Muscle layer of colon (tissue), 2 donors: ENCODE measurements around the gene RPIA.

ENCODE experiments used
- H3K27ac ChIP-seq: one replicate; pipeline ENCODE4 v1.7.0; 2013; ENCODE audit warnings: low read depth, mild to moderate bottlenecking, low read length, moderate library complexity
- H3K27me3 ChIP-seq, 2 donors: one replicate each; pipeline ENCODE4 v1.7.0; 2013; ENCODE audit warnings: low read length in 2 of 2, mild to moderate bottlenecking in 2 of 2; ENCODE audit not compliant: insufficient read depth in 2 of 2, control insufficient read depth in 1 of 2
- H3K36me3 ChIP-seq: one replicate; pipeline ENCODE4 v1.7.0; 2013; ENCODE audit warnings: mild to moderate bottlenecking, low read length; ENCODE audit not compliant: insufficient read depth
- H3K4me1 ChIP-seq: one replicate; pipeline ENCODE4 v1.7.0; 2013; ENCODE audit warnings: mild to moderate bottlenecking, low read length; ENCODE audit not compliant: insufficient read depth
- H3K4me3 ChIP-seq, 2 donors: one replicate each; pipeline ENCODE4 v1.7.0; 2013; ENCODE audit warnings: low read length in 2 of 2, low read depth in 1 of 2, mild to moderate bottlenecking in 1 of 2, moderate library complexity in 1 of 2
- H3K9ac ChIP-seq: one replicate; pipeline ENCODE4 v1.7.0; 2013; ENCODE audit warnings: low read length
- H3K9me3 ChIP-seq: one replicate; pipeline ENCODE4 v1.7.0; 2013; ENCODE audit warnings: mild to moderate bottlenecking, low read length
- donor health status: abdominal sarcoma.
- donor health status: Adenocarcinoma of cecum.

The RPIA gene

DNA sequence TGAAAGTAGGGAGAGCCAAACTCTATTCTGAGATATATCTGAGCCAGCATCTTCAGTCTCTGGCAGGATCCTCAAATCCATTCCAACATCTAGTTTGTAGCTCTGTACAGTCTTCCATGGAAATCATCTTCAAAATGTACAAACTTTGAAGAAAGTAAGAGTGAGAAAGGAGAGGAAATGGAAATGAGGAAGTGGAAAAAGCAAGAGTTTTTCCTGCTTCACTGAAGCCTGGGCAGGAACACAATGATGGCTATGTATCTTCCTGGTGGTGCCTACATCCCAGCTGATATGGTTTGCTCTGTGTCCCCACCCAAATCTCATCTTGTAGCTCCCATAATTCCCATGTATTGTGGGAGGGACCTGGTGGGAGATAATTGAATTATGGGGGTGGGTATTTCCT, 4.1 kb upstream of the RPIA start:
- Histone ChIP-seq H3K4me3 (no peak overlapping the region), H3K4me1 (peaks cover 11% of the 10 kb centered on the region), H3K27me3 (no peaks in the 10 kb centered on the region), H3K9me3 (no peaks in the 10 kb centered on the region), H3K27ac (no peak overlapping the region), H3K9ac (no peak overlapping the region), H3K36me3 (no peaks in the 10 kb centered on the region)

DNA sequence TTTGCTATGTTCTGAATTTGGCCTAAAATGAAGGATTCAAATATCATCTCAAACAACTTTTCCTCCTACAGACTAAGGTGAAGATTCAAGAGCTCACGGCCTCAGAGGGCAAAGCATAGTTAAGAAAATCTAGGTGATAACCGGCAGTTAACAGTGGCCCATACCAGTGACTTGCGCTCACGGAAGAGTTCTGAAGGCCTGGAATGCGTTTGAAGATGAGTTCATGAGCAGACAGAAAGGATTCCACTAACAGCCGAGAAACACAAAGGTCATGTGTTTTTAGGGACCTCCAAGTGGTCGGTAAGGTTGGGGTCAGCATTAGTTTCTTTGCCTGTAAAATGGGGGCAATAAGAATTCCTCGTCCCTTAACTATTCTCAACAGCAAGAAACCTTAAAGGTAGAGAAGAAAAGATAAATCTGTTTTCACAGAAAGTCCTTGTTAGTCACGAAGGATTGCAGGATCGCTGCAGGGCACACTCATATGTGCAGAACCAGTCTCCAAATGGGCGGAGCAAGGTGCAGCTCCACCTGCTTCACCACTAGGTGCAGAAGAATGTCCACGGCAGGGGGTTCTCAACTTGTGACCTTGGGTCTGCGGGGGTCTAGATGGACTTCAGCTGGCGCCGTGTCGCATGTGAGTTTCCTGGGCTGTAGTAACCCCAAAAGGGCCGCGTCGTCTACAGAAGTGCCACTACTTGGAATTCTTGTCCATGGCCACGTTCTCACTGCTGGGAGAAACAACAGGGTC, 708 bp upstream of the RPIA start:
- peaks cover 19% of the 10 kb centered on the region for H3K4me1 ChIP-seq
- peak overlapping the region; percentile 46 for H3K27ac ChIP-seq
- no peaks in the 10 kb centered on the region for H3K27me3 ChIP-seq
- H3K9ac ChIP-seq, result peak overlapping the region; percentile 78
- no peaks in the 10 kb centered on the region for H3K36me3 ChIP-seq
- no peaks in the 10 kb centered on the region for H3K9me3 ChIP-seq
- peak overlapping the region; percentile 45 to 98 for H3K4me3 ChIP-seq

DNA sequence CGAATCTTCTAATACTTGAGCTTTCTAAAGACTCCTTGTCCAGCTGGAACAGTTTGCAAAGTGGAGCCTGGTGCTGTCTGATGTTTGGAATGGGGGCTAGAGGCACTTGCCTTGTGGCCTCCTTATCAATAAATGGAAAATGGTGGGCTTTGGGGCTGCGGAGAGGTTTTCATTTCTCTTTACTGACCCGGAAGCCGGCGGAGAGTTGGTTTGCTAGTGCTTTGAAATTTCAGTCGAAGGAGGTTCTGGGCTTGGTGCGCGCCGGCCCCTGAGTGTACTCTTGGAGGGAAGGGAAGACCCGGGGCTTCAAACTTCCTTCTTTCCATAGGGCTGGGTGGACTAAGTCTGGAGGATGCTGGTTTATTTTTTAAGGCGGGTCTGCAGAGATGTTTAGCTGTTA, 714 bp downstream of the RPIA start:
- Histone ChIP-seq H3K4me1 (peaks cover 19% of the 10 kb centered on the region), H3K27me3 (no peaks in the 10 kb centered on the region), H3K4me3 (peak overlapping the region; percentile 75 to 98), H3K27ac (peak overlapping the region; percentile 65), H3K9me3 (no peaks in the 10 kb centered on the region), H3K9ac (peak overlapping the region; percentile 43), H3K36me3 (no peaks in the 10 kb centered on the region)

DNA sequence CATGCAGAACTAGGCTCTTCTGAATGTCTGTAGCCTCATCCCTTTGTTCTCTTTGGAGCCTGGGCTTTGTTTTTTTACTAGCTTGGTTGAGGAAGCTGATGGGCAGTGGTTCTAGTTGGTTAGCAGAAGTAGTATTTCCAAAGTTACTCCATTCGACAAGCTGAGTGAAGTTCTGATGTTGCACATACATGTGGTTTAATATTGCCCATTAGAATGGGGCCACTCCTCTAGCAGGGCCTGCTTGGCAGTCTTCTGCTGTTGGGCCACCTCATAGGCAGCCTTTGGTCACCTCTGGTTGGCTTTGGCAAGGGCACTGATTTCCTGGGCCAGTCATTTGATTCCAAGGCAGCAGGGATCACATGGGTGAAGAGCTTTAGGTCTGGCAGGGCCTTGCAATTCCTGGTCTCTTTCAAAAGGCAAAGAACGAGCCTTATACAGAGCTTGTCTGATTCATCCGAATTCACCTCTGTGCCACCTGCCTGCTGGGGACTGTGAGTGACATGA, 2.5 kb downstream of the RPIA start:
- H3K27ac ChIP-seq, result no peak overlapping the region

DNA sequence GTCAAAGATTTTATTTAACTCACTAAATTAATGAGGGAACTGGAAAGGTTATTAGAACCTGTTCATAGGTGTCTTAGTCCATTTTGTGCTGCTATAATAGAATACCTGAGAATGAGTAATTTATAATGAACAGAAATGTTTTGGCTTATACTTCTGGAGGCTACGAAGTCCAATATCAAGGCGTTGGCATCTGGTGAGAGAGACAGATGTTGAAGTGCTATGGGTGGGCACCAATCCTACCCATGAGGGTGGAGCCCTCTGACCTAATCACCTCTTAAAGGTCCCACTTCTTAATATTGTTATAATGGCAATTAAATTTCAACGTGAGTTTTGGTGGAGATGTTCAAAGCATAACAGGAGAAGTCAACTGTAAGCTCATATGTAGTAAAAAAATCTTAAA, 5.1 kb downstream of the RPIA start:
- no peak overlapping the region for H3K9ac ChIP-seq
- H3K36me3 ChIP-seq, result peaks cover 17% of the 10 kb centered on the region
- no peak overlapping the region for H3K4me3 ChIP-seq
- no peaks in the 10 kb centered on the region for H3K9me3 ChIP-seq
- peaks cover 9% of the 10 kb centered on the region for H3K4me1 ChIP-seq
- H3K27me3 ChIP-seq, result no peaks in the 10 kb centered on the region
- no peak overlapping the region for H3K27ac ChIP-seq

More for the DNA sequence above, 2.5 kb downstream of the RPIA start:
- Histone ChIP-seq H3K4me3 (no peak overlapping the region), H3K27me3 (no peaks in the 10 kb centered on the region), H3K36me3 (no peaks in the 10 kb centered on the region), H3K9ac (no peak overlapping the region), H3K9me3 (no peaks in the 10 kb centered on the region), H3K4me1 (peaks cover 19% of the 10 kb centered on the region)

DNA sequence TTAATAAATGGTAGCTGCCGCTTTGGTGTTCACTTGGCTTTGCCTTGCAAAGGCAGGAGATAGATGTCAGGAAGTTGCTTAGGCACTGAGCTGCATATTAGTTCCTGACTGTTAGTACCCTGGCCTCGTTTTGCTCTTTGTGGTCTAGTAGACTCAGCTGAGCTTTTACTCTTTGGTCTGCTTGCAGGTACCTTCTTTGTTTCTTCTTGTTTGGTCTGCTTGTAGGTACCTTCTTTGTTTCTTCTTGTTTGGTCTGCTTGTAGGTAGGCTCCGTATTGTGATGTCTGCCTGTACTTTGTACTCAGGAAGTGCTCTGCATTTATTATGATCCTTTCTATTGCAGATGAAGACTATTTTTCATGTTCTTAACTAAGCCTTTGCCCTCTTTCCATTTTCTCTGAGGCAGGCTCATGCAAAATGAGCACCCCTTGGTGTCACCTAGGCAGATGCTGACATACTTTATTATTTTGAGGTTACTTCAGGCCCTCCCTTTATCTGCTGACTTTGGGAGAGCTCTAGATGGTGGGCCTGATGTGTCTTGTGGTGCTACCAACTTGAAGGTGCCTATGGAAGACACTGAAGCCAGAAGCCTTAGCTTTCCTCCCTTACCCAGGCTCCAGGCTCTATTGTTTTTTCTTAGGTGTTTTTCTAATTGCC, 6.0 kb downstream of the RPIA start:
- Histone ChIP-seq H3K27ac (no peak overlapping the region), H3K9ac (no peak overlapping the region), H3K36me3 (peaks cover 17% of the 10 kb centered on the region), H3K4me1 (peaks cover 8% of the 10 kb centered on the region), H3K4me3 (no peak overlapping the region), H3K27me3 (no peaks in the 10 kb centered on the region), H3K9me3 (no peaks in the 10 kb centered on the region)

DNA sequence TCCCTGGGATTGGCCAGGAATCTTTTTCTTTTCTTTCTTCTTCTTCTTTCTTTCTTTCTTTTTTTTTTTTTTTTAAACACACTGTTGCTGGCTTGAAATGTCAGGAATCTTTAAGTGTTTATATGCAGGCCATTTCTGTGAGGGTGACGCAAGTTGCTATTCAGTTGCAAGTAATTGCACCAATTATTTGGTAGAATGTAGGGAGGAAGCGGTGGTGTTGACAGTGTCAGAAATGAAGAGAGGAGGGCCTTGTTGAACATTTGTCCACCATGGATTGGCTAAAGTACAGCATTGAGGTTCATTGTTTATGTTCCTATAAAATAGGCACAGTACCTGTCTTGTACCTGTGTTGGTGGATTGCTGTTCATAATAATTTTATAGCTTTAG, 6.5 kb downstream of the RPIA start:
- H3K9me3 ChIP-seq, result no peaks in the 10 kb centered on the region
- no peak overlapping the region for H3K4me3 ChIP-seq
- H3K4me1 ChIP-seq, result peaks cover 3% of the 10 kb centered on the region
- H3K27me3 ChIP-seq, result no peaks in the 10 kb centered on the region
- H3K9ac ChIP-seq, result no peak overlapping the region
- no peak overlapping the region for H3K27ac ChIP-seq
- peaks cover 20% of the 10 kb centered on the region for H3K36me3 ChIP-seq

DNA sequence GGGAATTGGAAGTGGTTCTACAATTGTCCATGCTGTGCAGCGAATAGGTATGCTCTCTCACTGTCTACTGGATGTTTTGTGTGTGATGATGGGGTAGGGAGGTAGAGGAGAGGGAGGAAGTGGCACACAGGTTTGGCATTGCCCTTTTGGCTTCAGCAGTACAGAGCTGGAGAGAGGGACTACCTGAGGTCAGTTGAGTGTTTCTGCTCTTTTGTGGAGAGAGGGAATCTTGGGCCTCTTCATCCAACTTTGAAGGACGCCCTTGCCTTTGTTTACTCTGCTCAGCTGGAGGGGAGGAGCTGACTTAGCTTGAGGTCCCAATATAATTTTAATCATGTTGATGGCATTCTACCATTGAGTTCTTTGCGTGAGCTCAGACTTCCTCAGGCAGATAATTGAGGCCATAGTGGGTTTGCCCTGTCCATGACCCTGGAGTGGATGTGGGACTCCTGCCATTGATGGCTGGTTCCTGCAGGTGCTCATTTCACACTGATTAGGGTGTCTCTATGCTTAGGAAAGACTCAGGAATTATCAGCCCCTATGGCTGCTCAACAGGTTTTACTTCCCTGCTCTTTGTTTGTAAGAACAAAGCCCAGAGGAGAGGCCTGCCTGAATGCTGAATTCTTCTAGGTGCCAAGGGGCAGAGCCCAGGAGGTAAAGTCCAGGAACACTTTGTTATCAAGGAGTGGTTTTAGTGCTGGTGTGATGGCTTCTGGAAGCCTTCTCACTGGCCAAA, 7.2 kb downstream of the RPIA start:
- Histone ChIP-seq H3K27me3 (no peaks in the 10 kb centered on the region), H3K36me3 (peaks cover 27% of the 10 kb centered on the region), H3K9me3 (no peaks in the 10 kb centered on the region), H3K27ac (no peak overlapping the region), H3K4me3 (no peak overlapping the region), H3K4me1 (no peaks in the 10 kb centered on the region), H3K9ac (no peak overlapping the region)

DNA sequence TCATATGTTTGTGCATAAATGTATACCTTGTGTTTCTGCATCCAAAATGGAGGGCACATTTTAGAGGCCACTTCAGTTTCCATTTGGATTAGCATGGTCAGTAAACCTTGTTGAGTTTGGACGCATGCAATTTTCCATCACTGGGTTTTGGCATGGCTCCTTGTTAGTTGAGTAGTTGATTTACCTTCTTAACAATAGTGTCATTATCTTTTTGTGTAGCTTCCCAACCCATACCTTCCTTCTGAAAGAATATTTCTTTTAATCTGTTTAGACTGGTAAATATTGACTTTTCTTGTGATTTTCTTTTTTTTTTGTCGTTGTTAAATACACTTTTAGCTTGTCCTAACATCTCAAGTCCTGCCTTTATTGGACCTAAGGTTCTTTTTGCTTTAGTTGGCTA, 15.5 kb downstream of the RPIA start:
- no peak overlapping the region for H3K9ac ChIP-seq
- no peak overlapping the region for H3K27ac ChIP-seq
- no peaks in the 10 kb centered on the region for H3K9me3 ChIP-seq
- no peak overlapping the region for H3K4me3 ChIP-seq
- no peaks in the 10 kb centered on the region for H3K27me3 ChIP-seq
- H3K36me3 ChIP-seq, result peaks cover 14% of the 10 kb centered on the region
- H3K4me1 ChIP-seq, result no peaks in the 10 kb centered on the region

DNA sequence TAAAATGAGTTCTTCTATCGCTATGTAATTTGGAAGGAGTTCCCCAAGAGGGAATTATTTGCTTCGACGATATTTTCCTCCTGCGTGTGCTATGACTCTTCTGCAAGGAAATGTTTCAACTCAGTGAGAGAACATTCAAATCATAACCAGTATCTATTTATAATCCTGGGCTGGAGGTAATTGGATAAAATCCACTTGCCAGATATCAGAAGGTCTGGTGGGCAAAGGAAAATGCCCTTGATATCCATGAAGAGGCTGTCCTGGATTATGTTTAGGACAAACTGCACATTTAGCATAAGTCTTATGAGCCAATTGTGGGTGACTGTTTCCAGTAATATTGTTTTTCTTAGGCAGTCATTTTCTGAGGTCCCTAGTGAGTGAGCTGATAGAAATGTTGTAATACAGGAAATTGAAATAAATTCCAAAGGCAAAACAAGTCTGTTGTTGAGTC, 17.7 kb downstream of the RPIA start:
- Histone ChIP-seq H3K36me3 (no peaks in the 10 kb centered on the region), H3K27ac (no peak overlapping the region), H3K9me3 (no peaks in the 10 kb centered on the region), H3K27me3 (no peaks in the 10 kb centered on the region), H3K4me1 (no peaks in the 10 kb centered on the region), H3K4me3 (no peak overlapping the region), H3K9ac (no peak overlapping the region)

DNA sequence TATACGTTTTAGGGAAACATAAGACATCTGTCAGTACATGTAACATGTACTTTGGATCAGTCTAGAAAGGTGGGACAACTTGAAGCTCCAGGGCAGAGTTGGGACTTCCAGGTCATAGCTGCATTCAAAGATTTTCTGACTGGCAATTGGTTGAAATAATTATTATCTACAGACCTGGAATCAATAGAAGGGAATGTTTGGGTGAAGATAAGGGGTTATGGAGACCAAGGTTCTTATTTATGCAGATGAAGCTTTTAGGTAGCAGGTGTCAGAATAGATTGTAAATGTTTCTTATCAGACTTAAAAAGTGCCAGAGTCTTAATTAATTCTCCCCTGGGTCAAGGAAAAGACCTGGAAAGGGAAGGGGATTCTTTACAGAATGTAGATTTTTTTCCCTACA, 19.8 kb downstream of the RPIA start:
- H3K27ac ChIP-seq, result no peak overlapping the region
- no peak overlapping the region for H3K9ac ChIP-seq

More for the DNA sequence above, 19.8 kb downstream of the RPIA start:
- Histone ChIP-seq H3K9me3 (no peaks in the 10 kb centered on the region), H3K27me3 (no peaks in the 10 kb centered on the region), H3K4me1 (no peaks in the 10 kb centered on the region), H3K36me3 (no peaks in the 10 kb centered on the region), H3K4me3 (no peak overlapping the region)
